HG03066 (cell line): ENCODE results near the gene VWA5B1.

Experiments used
- ATAC-seq: cut with Tn5 transposase; IDR thresholded peaks from one replicate; pipeline ENCODE4 v1.9.1; 2021; ENCODE audit warnings: low read depth; ENCODE audit not compliant: unreplicated experiment

VWA5B1 gene

GRCh38 chr1:20345419-20345818, 54.7 kb downstream of the VWA5B1 start:
- no peak for ATAC-seq

- no peak for ATAC-seq
Observed at GRCh38 chr1:20346433-20346832, 55.8 kb downstream of the VWA5B1 start.

- no peak for ATAC-seq
Observed at GRCh38 chr1:20347699-20348098, 57.0 kb downstream of the VWA5B1 start.

GRCh38 chr1:20348326-20348915, 57.7 kb downstream of the VWA5B1 start:
- ATAC-seq: no peak

DNA sequence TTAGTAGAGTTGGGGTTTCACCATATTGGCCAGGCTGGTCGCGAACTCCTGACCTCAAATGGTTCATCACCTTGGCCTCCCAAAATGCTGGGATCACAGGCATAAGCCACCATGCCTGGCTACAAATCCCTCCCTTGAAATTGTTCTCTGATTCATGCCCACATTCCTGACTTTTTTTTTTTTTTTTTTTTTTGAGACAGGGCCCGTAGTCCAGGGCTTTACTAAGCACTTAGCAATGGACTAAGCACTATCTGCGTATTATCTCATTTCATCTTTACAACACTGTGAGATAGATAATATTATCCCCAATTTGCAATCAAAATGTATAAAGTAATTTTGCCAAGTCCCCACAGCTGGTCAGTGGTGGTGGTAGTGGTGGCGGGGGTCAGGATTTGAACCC, 58.9 kb downstream of the VWA5B1 start:
- no peak for ATAC-seq

DNA sequence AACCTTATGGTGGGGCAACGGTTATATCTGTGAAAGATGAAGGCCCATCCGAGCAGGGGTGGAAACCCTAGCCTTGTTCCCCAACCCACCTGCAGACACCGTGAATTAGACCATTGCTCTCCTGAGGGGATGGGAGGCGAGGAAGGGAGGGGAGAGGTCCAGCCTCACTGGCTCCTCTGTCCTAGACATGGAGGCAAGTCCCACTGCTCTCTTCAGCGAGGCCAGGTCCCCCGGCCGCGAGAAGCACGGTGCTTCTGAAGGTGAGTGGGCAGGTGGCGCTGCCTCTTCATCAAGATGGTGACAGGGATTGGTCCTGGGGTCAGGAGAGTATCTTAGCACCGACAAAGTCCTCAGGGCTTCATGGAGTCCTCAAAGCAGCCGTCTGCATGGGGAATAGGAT, 59.3 kb downstream of the VWA5B1 start:
- no peak for ATAC-seq

DNA sequence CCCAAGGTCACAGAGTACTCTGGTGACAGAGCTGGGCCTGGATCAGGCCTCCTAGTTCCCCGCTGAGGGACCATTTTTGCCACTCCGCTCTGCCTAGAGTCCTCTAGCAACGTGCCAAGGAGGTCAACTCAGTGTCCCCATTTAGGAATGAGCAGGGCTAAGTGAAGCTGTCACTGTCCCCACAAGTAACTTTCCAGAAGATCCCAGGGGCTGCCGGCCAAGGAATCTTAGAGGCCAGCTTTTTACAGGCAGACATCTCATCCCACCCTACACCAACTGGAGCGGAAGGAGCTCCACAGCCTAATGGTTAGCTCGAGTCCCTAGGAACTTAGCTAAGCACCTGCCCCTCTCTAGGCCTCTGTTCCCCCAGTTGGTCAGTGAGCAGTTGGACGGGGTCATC, 59.7 kb downstream of the VWA5B1 start:
- ATAC-seq: no peak

GRCh38 chr1:20351911-20352701, 61.4 kb downstream of the VWA5B1 start:
- no peak for ATAC-seq

GRCh38 chr1:20353836-20354235, 63.2 kb downstream of the VWA5B1 start:
- ATAC-seq: no peak

DNA sequence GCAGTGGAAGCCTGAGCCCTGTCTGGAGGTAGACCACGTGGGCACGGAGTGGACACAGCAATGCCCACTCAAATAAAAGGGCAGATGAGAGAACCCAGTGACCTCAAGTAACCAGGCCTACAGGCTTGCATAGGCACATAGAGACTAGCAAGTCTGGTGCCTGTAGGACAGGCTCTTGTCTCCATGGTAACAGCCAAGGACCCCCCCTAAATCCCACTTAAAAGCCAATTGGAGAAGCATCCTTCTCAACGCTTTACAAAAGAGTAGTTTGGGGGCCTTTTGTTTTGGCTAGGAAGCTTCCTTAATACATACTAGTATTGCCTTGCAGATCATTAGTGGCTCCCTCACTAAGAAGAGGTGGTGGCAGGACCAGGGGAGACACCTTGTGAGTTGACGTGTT, 63.9 kb downstream of the VWA5B1 start:
- no peak for ATAC-seq

DNA sequence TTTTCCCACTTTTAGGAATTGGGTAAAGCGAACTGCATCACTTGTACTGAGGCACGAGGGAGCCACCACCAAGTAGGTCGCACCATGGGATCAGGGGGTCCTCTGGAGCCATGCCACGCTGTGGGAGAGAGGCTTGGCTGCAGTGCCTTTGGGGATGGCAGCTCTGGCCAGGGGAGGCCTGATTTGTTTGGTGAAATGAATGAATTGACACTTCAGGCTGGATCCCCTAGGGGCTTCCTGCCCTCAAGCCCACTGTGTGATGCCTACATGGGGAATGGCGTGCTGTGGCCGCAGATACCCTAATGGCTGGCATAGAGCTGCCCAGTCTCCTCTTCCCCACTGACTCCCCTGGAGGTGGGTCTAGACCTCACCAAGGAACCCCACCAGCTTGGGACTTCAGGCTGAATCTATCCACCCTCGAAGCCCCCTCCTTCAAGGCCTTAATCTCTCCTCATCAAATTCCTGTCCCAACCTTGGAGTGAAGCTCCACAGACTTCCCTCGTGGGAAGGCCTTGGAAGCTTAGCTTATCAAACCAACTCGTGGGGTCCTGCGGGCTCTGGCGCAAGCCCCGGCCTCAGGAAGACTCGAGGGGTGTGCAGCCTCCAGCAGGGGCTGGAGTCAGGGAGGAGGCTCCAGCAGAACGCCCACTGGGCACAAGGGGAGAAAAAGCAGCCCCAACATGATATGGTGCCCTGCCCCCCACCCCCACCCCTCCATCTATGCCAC, 64.6 kb downstream of the VWA5B1 start:
- no peak for ATAC-seq

DNA sequence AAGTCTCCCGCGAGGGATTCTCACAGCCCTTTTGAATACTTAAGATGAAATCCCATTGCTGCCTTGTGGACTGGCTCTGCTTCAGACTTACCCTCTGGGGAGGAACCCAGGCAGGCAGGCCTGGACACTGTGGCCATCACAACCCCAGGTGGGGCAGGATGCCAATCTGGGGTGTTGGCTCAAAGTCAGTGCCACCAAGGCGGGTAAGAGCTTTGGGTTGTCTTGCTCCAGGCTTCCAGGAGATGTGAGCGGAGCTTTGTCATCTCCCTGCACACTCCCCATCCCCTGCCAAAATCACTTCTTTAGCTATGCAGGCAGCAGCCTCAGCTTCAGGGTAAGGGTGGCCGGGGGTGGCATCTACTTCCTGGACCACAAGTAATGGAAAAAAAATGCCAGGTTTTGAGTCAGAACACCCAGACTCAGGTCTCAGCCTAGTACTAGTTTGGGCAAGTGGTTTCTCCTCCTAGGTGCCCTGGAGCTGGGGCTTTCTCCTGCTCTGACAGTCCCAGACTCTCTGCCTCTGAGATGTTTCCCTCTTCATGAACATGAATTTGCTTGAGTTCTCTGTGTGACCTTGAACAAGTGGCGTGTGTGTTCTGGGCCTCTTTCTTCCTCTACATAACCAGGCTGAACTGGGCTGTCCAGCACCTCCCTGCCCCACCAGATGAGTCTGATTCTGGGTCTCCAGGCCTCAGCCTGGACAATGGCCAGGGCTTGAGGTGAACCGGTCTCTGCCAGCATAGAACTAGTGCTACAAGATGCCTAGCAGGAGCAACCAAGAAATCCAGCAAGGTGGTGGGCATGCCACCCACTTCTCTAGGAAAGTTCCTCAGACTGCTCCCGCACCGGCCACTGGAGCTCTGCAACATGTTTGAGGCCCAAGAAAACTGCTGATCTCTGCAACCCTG, 65.4 kb downstream of the VWA5B1 start:
- no peak for ATAC-seq

DNA sequence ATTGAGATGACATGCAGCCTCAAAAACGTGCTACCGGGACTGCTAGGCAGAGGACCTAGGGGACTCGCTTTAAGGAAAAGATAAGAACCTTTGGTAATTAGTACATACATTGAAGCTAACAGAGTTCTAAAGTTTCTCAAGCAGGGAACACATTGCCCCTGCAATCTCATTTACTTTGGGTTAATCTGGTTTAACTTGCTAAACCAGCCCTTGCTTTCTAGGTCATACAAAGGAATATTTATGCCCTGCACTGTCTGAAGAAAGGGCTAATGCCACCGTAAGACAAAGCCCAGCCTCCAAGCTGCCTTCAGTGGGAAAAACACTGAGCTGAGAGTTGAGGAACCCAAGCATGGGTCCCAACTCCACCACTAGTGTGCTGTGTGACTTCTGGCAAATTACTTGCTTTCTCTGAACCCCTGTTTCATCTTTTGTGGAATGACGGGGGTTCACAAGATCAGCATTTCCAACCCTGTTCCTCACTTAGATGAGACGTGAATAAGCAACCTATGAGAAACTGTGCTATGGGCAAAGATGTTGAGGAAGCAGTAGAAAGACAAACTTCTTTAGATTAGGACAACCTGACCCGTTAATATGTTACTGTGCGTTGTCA, 66.3 kb downstream of the VWA5B1 start:
- no peak for ATAC-seq

DNA sequence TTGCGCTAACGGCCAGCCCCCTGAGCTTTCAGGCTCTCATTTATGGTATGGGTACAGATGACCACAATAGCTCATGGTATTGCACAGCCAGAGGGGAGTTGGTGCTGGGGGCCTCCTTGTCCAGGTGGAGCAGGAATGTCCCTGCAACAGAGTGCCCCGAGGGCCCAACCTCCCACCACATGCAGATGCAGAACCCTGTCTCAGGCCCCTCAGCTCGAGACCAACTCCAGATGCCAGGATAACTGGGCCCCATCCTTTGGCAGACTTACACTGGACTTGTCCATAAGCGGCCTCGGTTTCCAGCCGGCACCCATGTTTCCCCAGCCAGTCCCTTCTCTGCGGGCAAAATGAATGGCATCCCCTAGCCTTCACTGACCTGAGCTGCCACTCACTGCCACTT, 67.1 kb downstream of the VWA5B1 start:
- ATAC-seq: no peak

DNA sequence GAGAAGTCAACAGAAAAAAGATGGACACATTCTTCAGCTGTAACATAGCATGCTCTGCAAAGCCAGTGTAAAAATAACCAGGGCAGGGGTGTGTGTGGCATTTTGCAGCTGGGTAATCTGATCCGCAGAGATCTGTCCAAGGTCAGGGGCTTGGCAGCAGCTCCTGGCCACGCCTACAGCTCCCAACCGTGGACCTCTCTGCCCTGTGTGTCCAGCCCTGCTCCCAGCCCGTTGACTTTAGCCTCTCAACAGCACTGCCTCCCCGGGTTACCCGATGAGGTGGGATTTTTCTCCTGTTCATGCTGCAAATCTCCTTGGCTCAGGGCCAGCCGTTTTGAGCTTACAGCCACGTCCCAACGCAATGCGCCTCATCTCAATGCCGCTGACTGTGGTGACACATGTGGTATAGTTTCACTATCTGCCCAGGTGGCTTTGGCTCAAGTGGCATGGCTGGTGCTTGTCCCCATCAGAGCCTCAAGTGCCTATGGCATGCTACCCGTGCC, 68.1 kb downstream of the VWA5B1 start:
- no peak for ATAC-seq

- ATAC-seq: no peak
Observed at GRCh38 chr1:20359451-20360330, 69.0 kb downstream of the VWA5B1 start.

DNA sequence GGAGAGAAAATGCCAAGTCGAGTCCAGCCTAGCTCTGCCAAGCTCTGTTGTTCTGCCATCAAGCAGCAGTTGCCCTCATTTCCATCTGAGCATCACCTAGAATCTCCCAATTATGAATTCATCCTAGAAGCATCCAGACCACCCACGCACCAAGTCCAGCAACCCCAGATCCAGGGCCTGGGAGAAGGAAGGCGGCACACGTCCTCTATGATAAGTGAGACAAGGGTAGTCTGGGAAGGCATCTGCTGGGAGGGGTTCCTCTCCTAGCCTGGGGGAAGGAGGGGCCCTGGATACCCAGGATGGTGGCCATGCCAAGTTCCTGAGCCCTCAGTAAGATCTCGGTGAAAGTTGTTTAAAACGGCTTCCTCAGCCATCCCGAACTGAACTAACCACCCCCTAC, 70.7 kb downstream of the VWA5B1 start:
- no peak for ATAC-seq

GRCh38 chr1:20361805-20362381, 71.2 kb downstream of the VWA5B1 start:
- ATAC-seq: no peak

GRCh38 chr1:20362856-20363255, 72.2 kb downstream of the VWA5B1 start:
- ATAC-seq: no peak
